GM19099 (cell line): ENCODE data around the gene CNP.

ENCODE experiments used
- POLR2A ChIP-seq: IDR thresholded peaks from 3 replicates; pipeline ENCODE4 v1.6.1; 2011; ENCODE audit warnings: low read depth; ENCODE audit not compliant: insufficient read length; ENCODE audit errors: extremely low read depth

Gene CNP

GRCh38 chr17:41966463-41967140, at the start of gene CNP:
CNP (plus strand) TSS chr17:41966795; CDS start chr17:41966885, 90 bp downstream.
- TF ChIP-seq POLR2A: peak; percentile 91

GRCh38 chr17:41917192-41917591, 49.4 kb upstream of the CNP start:
- TF ChIP-seq POLR2A: no peak

DNA sequence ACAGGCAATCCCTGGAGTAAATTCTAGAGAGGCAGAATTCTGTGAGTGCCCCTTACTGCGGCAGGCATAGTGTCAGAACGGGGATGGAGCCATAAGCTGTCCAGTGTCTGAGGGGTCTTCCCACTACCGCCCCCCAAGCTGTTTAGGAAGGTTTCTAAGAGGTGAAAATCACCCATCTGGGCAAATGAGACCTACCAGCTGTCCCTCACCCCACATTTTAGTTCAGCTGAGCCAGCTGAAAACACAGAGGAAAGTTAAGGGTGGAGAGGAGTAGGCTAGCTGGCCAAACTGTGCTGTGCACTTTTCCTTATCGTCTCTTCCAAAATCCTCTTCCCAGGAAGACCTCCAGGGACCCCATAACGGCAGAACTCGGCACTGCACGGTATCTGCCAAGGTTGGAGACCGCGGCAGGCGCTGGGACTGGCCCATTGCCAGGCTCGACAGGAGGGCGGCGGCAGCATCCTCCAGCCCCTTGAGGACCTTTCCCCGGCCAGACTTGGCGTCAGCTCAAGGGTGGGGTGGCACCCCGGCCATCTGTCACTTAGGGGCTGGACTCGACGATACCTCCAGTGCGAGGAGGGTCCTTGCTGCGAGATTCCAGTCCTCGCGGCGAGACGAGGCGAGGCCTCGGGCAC, 48.8 kb upstream of the CNP start:
- no peak for TF ChIP-seq POLR2A

DNA sequence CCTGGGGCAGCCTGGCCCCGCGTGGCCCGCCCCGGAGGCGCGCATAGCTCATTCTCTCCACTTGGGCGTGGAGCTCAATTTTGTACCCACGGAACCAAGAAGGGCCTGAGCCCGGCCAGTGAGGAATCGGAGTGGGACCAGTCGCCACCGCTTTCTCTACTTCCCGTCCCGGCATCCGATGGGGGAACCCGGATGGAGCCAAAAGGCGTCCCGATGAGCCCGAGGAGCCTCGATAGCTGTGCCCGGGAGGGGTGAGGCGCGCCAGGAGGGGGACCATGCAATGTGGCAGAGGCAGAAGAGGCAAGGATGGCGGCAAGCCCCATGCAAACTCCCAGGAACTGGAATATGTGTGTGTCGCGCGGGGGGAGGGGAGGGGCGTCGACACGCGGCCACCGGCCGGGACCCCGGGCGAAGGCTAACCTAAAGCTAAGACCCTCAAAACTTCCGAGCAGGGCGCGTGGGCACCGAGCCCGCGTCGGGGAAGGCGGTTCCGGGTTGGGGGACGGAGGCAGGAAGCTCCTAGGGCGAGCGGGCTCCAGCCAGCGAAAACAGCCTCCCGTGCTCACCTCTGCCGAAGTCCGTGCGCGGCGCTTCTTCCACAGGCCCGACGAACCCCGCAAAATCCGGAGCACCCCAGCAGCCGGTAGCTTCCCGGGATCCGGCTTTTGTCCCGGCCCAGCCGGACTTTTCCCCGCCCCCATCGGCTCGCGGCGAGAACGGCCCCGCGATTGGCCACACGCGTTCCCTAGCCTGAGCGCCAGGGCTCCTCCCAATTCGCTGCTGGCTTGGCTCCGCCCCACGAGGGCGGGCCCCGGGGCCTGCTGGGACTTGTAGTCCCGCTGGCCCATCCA, 48.1 kb upstream of the CNP start, which contains the start of gene ACLY:
ACLY (minus strand) TSS at position 638 of the 851 bp plus-strand sequence. CDS start 5,078 bp downstream, outside the sequence.
- peak; percentile 90 for TF ChIP-seq POLR2A

GRCh38 chr17:41919165-41919817, 47.3 kb upstream of the CNP start:
- TF ChIP-seq POLR2A: peak; percentile 33

DNA sequence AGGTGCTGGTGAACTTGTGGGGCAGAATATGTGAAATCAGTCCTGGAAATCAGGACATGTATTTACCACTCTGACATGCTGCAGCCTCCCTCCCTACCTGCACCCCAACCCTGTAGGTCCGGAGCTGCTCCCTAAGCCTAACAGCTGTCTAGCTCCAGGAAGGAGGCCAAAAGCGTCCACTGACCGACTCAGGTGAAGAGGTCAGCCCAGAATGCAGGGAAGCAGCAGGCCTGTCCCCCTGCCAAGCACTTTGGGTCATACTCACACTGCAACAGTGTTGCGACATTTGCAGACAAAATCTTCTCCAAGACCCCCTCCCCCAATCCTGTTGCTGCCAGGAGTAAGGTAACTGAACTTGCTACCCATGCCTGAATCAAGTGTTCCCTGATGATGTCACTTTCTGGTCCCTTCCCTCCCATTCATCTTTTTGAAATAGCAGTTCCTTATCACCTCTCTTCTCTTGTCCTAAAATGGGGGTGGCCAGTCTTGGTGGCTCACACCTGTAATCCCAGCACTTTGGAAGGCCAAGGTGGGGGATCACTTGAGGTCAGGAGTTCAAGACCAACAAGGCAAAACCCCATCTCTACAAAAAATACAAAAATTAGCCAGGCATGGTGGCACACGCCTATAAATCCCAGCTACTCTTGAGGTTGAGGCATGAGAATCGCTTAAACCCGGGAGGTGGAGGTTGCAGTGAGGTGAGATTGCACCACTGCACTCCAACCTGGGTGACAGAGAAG, 46.6 kb upstream of the CNP start:
- TF ChIP-seq POLR2A: no peak

DNA sequence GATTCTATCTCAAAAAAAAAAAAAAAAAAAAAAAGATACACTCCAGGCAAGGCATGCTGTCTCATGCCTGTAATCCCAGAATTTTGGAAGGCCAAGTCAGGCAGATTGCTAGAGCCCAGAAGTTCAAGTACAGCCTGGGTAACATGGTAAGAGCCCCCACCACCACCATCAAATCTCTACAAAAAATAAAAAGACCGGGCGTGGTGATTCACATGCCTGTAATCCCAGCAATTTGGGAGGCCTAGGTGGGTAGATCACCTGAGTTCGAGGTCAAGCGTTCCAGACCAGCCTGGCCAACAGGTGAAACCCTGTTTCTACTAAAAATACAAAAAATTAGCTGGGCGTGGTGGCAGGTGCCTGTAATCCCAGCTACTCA, 46.0 kb upstream of the CNP start:
- no peak for TF ChIP-seq POLR2A

- no peak for TF ChIP-seq POLR2A
Measured at GRCh38 chr17:41925991-41926590, 40.5 kb upstream of the CNP start.

- TF ChIP-seq POLR2A: no peak
Measured at GRCh38 chr17:41928693-41929251, 37.8 kb upstream of the CNP start.

DNA sequence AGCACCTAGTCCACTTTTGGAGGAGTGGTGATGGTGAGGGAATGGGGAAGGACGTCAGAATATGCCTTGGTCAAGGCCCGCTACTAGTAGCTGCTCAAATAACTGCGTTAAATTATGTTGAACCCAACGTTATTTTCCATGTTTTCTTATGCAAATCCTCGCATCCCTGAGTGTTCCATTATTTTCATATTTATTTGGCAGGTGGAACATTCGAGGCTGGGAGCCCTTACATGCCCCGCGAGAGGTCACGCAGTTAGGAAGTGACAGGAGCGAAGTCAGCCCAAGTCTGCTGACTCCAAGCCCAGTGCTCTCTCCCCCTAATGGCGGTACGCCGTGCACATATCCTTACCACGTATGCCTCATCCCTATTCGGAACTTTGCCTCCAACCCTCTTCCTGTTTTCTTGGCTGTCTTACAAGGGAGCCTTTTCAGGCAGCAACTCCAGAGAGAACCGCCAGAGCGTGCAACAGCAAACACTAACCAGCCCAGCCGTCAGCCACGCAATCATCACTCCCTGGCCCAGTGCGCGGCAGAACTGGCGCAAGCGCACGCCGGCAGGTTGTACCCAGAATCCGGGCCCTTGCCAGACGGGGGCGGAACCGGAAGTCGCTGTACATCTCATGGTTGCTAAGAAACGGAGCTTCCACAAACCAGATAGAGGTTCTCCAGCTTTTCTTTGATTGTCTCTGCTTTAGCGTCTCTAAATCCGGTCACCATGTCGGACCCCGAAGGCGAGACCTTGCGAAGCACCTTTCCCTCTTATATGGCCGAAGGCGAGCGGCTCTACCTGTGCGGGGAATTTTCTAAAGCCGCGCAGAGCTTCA, 36.4 kb upstream of the CNP start, which contains the start of gene ODAD4:
ODAD4 (plus strand) TSS at position 609 of the 824 bp plus-strand sequence; CDS start at position 716, 107 bp downstream.
- peak; percentile 94 for TF ChIP-seq POLR2A

DNA sequence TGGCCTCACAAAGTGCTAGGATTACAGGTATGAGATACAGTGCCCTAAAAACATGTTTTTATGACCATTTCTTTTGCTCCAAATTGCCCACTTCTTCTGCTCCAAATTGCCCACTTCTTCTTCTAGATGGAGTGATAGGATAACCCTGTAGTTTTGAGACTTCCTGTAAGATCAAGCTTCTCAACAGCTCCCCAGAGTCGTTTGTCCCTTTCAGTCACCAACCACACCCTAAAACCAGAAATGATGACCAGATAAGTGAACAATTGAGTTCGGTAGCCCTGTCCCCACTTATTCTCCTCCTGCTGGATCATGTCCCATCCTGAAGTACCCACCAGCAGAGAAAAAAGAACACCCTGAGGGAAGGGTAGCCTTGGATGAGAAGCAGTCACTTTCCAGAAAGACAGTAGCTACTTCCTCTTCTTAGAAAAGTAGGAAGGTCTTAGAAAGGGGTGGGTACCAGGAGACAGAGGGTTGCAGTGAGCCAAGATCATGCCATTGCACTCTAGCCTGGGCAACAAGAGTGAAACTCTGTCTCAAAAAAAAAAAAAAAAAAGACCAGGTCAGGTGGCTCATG, 33.7 kb upstream of the CNP start:
- no peak for TF ChIP-seq POLR2A

GRCh38 chr17:41935641-41936040, 31.0 kb upstream of the CNP start:
- no peak for TF ChIP-seq POLR2A
